OCI-LY3 (cell line): Measurements from ENCODE around the gene CRTC1.

Experiments
- H2AFZ ChIP-seq: fragments of 200-600, 300-600 bp; shearing (Covaris generic); 2 replicates; pipeline ENCODE4 v1.6.0; 2014; ENCODE audit warnings: antibody characterized with exemption, low read depth, low read length
- H3K27ac ChIP-seq: fragments of 200-600, 300-600 bp; sonication (generic); 2 replicates; pipeline ENCODE4 v1.5.1; 2014; ENCODE audit warnings: mild to moderate bottlenecking, low read length, moderate library complexity, mixed read lengths
- H3K27me3 ChIP-seq: fragments of 200-600, 300-600 bp; sonication (generic); 2 replicates; pipeline ENCODE4 v1.6.1; 2014; ENCODE audit warnings: low read depth, low read length, mixed read lengths
- H3K36me3 ChIP-seq: fragments of 200-600, 300-600 bp; sonication (generic); replicated peaks from 2 replicates; pipeline ENCODE3; 2014; ENCODE audit warnings: low read depth, low read length, mixed read lengths
- H3K4me1 ChIP-seq: fragments of 300-600, 200-600 bp; sonication (generic); 2 replicates; pipeline ENCODE4 v1.6.1; 2014; ENCODE audit warnings: low read length, mixed read lengths
- H3K4me2 ChIP-seq: fragments of 200-600, 300-600 bp; sonication (generic); 2 replicates; pipeline ENCODE4 v1.6.1; 2014; ENCODE audit warnings: low read length, mixed read lengths
- H3K4me3 ChIP-seq: fragments of 300-600, 200-600 bp; sonication (generic); 2 replicates; pipeline ENCODE4 v1.5.1; 2014; ENCODE audit warnings: antibody characterized with exemption, mild to moderate bottlenecking, low read length, moderate library complexity
- H3K79me2 ChIP-seq: fragments of 300-600, 200-600 bp; shearing (Covaris generic); 2 replicates; pipeline ENCODE4 v1.6.1; 2014; ENCODE audit warnings: mild to moderate bottlenecking, low read length, mixed read lengths
- H3K9ac ChIP-seq: fragments of 300-600, 200-600 bp; shearing (Covaris generic); 2 replicates; pipeline ENCODE4 v1.6.0; 2014; ENCODE audit warnings: mild to moderate bottlenecking, low read length, moderate library complexity
- H3K9me3 ChIP-seq: fragments of 200-600, 300-600 bp; shearing (Covaris generic); 2 replicates; pipeline ENCODE4 v1.6.1; 2014; ENCODE audit warnings: low read length, mixed read lengths; ENCODE audit not compliant: insufficient read depth
- H4K20me1 ChIP-seq: fragments of 200-600, 300-600 bp; sonication (generic); 2 replicates; pipeline ENCODE4 v1.6.1; 2016; ENCODE audit warnings: low read length, mixed read lengths; ENCODE audit not compliant: insufficient read depth
- CTCF ChIP-seq: fragments of 200-600, 300-600 bp; sonication (generic); IDR thresholded peaks from 2 replicates; pipeline ENCODE4 v1.5.1; 2014; ENCODE audit warnings: antibody characterized with exemption, low read length, low read depth
- EZH2phosphoT487 ChIP-seq: fragments of 200-600 bp; shearing (Covaris generic); IDR thresholded peaks from 2 replicates; pipeline ENCODE4 v1.6.1; 2018; ENCODE audit warnings: antibody characterized with exemption, mixed run types, low read depth

Gene CRTC1

DNA sequence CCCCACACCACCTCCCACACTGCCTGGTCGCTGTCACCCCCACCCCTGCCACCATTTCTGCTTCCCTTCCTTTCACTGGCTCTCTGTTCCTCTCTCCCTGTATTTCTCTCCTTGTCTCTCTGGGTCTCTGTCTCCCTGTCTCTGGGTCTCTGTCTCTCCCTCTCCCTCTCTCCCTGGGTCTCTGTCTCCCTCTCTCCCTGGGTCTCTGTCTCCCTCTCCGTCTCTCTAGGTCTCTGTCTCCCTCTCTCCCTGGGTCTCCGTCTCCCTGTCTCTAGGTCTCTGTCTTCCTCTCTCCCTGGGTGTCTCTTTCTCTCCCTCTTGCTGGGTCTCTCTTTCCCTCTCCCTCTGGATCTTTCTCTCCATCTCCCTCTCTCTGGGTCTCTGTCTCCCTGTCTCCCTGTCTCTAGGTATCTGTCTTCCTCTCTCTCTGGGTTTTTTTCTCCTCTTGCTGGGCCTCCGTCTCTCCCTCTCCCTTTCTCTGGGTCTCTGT is 25.1 kb upstream of the CRTC1 start:
- TF ChIP-seq EZH2phosphoT487, result no peak
- no peak for TF ChIP-seq CTCF
- Histone ChIP-seq H3K9ac (0 out of 2 replicates have a peak overlapping the region, but pooled peaks have one; percentile 22), H2AFZ (no peak overlapping the region), H3K4me1 (peaks cover 34% of the 10 kb centered on the region), H3K79me2 (peaks cover 4% of the 10 kb centered on the region), H3K9me3 (no peaks in the 10 kb centered on the region), H4K20me1 (peaks cover 57% of the 10 kb centered on the region), H3K4me3 (no peak overlapping the region), H3K27me3 (peaks cover 21% of the 10 kb centered on the region; the same call in 1 of the 2 replicates), H3K4me2 (peak overlapping the region; percentile 90; the same call in 1 of the 2 replicates), H3K36me3 (peaks cover 8% of the 10 kb centered on the region), H3K27ac (no peak overlapping the region)

GRCh38 chr19:18659281-18660050 is 24.0 kb upstream of the CRTC1 start:
- no peak for TF ChIP-seq CTCF

GRCh38 chr19:18660051-18660910 is 23.2 kb upstream of the CRTC1 start:
- Histone ChIP-seq H3K79me2 (peaks cover 4% of the 10 kb centered on the region), H3K9ac (no peak overlapping the region), H3K4me1 (peaks cover 38% of the 10 kb centered on the region), H2AFZ (no peak overlapping the region), H3K9me3 (no peaks in the 10 kb centered on the region), H3K4me3 (no peak overlapping the region), H3K27ac (no peak overlapping the region), H3K4me2 (peak overlapping the region; percentile 90), H3K36me3 (peaks cover 8% of the 10 kb centered on the region), H4K20me1 (peaks cover 48% of the 10 kb centered on the region), H3K27me3 (peaks cover 21% of the 10 kb centered on the region; the same call in 1 of the 2 replicates)
- TF ChIP-seq CTCF (no peak), EZH2phosphoT487 (no peak)

More at GRCh38 chr19:18659281-18660050, 24.0 kb upstream of the CRTC1 start:
- Histone ChIP-seq H2AFZ (no peak overlapping the region), H4K20me1 (peaks cover 56% of the 10 kb centered on the region), H3K27me3 (peaks cover 21% of the 10 kb centered on the region; the same call in 1 of the 2 replicates), H3K27ac (no peak overlapping the region), H3K79me2 (peaks cover 4% of the 10 kb centered on the region), H3K9ac (peak overlapping the region; percentile 22), H3K4me1 (peaks cover 38% of the 10 kb centered on the region), H3K4me2 (peak overlapping the region; percentile 90), H3K4me3 (peak overlapping the region; percentile 67), H3K9me3 (no peaks in the 10 kb centered on the region), H3K36me3 (peaks cover 8% of the 10 kb centered on the region)
